ENCODE data around the gene ATP8A2.

Gene ATP8A2

DNA sequence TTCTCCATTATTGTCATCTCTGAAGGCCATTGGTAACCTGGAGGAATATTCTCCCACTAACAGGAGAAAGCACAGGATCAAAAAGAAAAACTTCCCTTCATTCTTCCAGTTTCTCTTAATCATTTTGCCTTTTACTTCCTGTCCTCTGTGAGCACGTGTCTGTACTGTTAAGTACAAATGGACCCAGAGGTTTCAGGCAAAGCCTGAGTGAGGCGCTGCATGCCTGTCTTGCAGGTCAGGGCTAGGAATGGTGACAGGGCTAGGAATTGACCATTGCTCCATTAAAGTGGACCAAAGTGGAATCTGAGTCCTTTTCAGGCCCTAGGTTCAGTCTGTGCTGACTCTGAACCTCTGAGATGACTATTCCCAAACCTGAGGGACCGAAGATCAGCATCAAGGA lies 353.3 kb downstream of the ATP8A2 start:
- Histone ChIP-seq H2AFZ (ENCODE audit: low read length, unreplicated experiment) (no peak overlapping the region), H3K27me3 (ENCODE audit: insufficient read depth, low read length) (no peaks in the 10 kb centered on the region), H3K4me3 (ENCODE audit: low read depth, low read length) (no peak overlapping the region), H3K4me1 (ENCODE audit: control insufficient read depth, insufficient read depth, low read length, unreplicated experiment) (no peaks in the 10 kb centered on the region), H3K36me3 (ENCODE audit: insufficient read depth, low read length) (no peaks in the 10 kb centered on the region), H3K27ac (ENCODE audit: low read depth, low read length) (no peak overlapping the region), H3K79me2 (ENCODE audit: control insufficient read depth, insufficient read depth, low read length, unreplicated experiment) (no peaks in the 10 kb centered on the region)

DNA sequence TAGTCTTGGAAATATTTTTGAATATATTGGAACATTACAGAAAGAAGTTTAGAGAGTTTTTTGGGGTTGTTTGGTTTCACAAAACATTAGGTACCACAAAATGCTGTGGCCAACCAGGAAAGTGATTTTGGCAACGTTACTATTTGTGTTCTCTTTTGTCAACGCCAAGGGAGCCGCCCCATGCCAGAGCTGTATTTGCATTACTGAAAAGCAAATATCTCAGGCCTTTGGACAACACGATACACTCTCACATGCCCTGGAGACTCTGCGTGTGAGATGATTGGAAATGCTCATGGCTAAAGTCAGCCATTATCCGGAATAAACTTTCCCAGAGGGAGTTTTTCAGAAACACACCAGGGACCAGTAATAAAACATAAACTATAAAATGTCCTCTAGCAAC lies 355.5 kb downstream of the ATP8A2 start:
- Histone ChIP-seq H3K27ac (ENCODE audit: low read depth, low read length) (no peak overlapping the region), H3K79me2 (ENCODE audit: control insufficient read depth, insufficient read depth, low read length, unreplicated experiment) (no peaks in the 10 kb centered on the region), H3K4me1 (ENCODE audit: control insufficient read depth, insufficient read depth, low read length, unreplicated experiment) (no peaks in the 10 kb centered on the region), H3K27me3 (ENCODE audit: insufficient read depth, low read length) (no peaks in the 10 kb centered on the region), H3K4me3 (ENCODE audit: low read depth, low read length) (no peak overlapping the region), H3K36me3 (ENCODE audit: insufficient read depth, low read length) (no peaks in the 10 kb centered on the region), H2AFZ (ENCODE audit: low read length, unreplicated experiment) (no peak overlapping the region)

DNA sequence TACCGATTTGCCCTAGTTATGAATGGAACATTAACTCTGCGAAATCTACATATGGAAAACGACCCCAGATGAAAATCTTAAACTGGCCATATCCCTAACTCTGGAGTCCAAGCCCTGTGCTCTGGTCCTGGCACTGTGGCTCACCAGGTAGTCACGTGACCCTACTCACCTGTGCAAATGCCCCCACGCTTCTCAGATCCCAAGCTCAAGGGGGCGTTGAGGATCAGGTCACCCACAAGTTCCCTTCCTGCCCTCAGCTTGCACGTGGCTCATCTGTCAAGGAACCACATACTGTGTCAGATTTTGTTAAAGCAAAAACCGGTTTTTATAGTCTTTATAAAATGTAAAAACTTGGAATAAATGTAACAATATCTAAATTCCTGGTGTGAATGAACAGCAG lies 356.0 kb downstream of the ATP8A2 start:
- H3K79me2 ChIP-seq (ENCODE audit: control insufficient read depth, insufficient read depth, low read length, unreplicated experiment), result no peaks in the 10 kb centered on the region
- H3K4me1 ChIP-seq (ENCODE audit: control insufficient read depth, insufficient read depth, low read length, unreplicated experiment), result no peaks in the 10 kb centered on the region
- H3K27ac ChIP-seq (ENCODE audit: low read depth, low read length), result no peak overlapping the region
- H2AFZ ChIP-seq (ENCODE audit: low read length, unreplicated experiment), result no peak overlapping the region
- no peaks in the 10 kb centered on the region for H3K27me3 ChIP-seq (ENCODE audit: insufficient read depth, low read length)
- H3K36me3 ChIP-seq (ENCODE audit: insufficient read depth, low read length), result no peaks in the 10 kb centered on the region
- H3K4me3 ChIP-seq (ENCODE audit: low read depth, low read length), result no peak overlapping the region

DNA sequence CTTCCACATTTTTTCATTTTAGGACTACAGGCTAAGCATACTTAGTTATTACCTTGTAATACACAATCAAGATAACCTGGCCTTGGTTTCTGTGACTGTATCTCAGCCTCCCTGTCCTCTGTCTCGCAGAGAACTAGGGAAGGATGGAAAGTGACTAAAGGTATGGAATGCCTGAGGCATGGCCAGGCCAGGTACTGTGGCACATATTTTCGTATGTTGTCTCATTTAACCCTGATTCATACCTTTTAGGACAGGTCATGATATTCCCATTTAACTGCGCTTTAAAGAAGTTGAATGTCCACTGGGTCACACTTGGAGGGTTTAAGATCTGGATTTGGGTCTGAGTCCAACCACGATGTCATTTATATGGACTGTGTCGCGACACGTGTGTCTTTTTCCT lies 357.4 kb downstream of the ATP8A2 start:
- H3K27me3 ChIP-seq (ENCODE audit: insufficient read depth, low read length), result no peaks in the 10 kb centered on the region
- H2AFZ ChIP-seq (ENCODE audit: low read length, unreplicated experiment), result no peak overlapping the region
- H3K27ac ChIP-seq (ENCODE audit: low read depth, low read length), result no peak overlapping the region
- H3K4me1 ChIP-seq (ENCODE audit: control insufficient read depth, insufficient read depth, low read length, unreplicated experiment), result no peaks in the 10 kb centered on the region
- no peak overlapping the region for H3K4me3 ChIP-seq (ENCODE audit: low read depth, low read length)
- no peaks in the 10 kb centered on the region for H3K79me2 ChIP-seq (ENCODE audit: control insufficient read depth, insufficient read depth, low read length, unreplicated experiment)
- no peaks in the 10 kb centered on the region for H3K36me3 ChIP-seq (ENCODE audit: insufficient read depth, low read length)

DNA sequence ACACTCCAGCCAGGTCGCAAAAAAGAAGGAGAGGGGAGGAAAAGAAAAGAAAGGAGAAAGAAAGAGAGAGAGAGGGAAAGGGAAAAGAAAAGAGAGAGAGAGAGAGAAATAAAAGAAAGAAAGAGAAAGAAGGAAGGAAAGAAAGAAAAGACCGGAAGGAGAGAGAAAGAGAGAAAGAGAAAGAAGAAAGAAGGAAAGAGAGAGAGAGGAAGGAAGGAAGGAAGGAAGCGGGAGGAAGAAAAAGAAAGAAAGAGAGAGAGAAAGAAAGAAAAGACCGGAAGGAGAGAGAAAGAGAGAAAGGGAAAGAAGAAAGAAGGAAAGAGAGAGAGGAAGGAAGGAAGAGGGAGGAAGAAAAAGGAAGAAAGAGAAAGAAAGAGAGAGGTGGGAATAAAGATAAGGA lies 359.3 kb downstream of the ATP8A2 start:
- H2AFZ ChIP-seq (ENCODE audit: low read length, unreplicated experiment), result no peak overlapping the region
- no peaks in the 10 kb centered on the region for H3K27me3 ChIP-seq (ENCODE audit: insufficient read depth, low read length)
- no peaks in the 10 kb centered on the region for H3K4me1 ChIP-seq (ENCODE audit: control insufficient read depth, insufficient read depth, low read length, unreplicated experiment)
- H3K36me3 ChIP-seq (ENCODE audit: insufficient read depth, low read length), result no peaks in the 10 kb centered on the region
- H3K4me3 ChIP-seq (ENCODE audit: low read depth, low read length), result no peak overlapping the region
- no peak overlapping the region for H3K27ac ChIP-seq (ENCODE audit: low read depth, low read length)
- no peaks in the 10 kb centered on the region for H3K79me2 ChIP-seq (ENCODE audit: control insufficient read depth, insufficient read depth, low read length, unreplicated experiment)

DNA sequence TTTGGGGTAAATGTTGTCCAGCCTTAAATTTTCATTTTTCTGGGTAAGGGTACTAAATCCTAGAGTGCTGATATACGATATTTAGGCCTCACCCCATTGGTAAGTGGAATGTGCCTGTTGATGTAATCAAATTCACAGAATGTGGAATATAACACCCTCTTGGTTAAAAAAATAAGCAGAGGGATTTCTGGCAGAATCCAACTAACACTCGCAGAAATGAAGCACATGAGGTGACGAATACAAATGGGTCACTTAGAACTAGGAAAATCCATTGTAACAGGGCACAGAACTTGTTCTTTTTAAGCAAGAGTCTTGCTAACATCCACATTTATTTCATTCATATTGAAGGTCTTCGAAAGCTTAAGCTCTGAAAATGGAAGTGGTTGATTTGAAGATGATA lies 359.8 kb downstream of the ATP8A2 start:
- no peaks in the 10 kb centered on the region for H3K36me3 ChIP-seq (ENCODE audit: insufficient read depth, low read length)

DNA sequence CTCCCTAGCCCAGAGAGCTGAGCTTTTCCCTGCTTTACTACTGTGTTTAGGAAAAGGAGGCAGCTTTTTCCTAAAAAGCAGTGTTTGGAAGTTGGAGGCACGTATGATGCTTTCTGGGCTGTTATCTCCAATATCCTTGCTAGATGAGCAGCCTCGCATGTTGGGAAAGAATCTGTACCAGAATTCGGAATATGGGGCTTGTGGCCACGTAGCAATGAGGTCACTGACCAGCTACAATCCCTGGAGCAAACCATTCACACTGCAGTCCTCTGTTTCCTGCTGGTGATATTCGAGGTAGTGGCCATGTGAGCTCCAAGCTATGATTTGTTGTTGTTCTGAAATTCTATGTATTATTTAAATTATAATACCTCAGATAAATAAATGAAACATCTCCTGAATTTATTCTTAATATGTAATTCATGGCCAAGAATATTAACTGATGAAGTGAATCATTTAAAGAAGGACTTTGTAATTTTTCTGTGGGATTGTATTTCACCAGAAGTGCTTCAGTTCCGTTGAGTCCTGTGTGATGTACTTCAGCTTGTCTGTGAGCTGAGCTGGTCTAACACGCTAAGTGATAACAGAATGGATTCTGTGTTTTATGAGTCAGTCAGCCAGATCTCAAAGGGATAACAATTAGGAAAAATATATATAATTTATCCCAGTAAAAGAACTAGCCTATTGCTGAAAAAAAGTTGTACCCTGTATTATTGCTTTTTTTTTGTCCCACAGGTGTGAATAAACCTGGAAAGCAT lies 360.5 kb downstream of the ATP8A2 start:
- Histone ChIP-seq H3K27ac (ENCODE audit: low read depth, low read length) (no peak overlapping the region), H3K4me1 (ENCODE audit: control insufficient read depth, insufficient read depth, low read length, unreplicated experiment) (no peaks in the 10 kb centered on the region), H3K79me2 (ENCODE audit: control insufficient read depth, insufficient read depth, low read length, unreplicated experiment) (no peaks in the 10 kb centered on the region), H3K36me3 (ENCODE audit: insufficient read depth, low read length) (no peaks in the 10 kb centered on the region), H2AFZ (ENCODE audit: low read length, unreplicated experiment) (no peak overlapping the region), H3K27me3 (ENCODE audit: insufficient read depth, low read length) (no peaks in the 10 kb centered on the region), H3K4me3 (ENCODE audit: low read depth, low read length) (no peak overlapping the region)

More for the DNA sequence above, 359.8 kb downstream of the ATP8A2 start:
- no peak overlapping the region for H3K27ac ChIP-seq (ENCODE audit: low read depth, low read length)
- no peak overlapping the region for H3K4me3 ChIP-seq (ENCODE audit: low read depth, low read length)
- no peaks in the 10 kb centered on the region for H3K79me2 ChIP-seq (ENCODE audit: control insufficient read depth, insufficient read depth, low read length, unreplicated experiment)
- H3K4me1 ChIP-seq (ENCODE audit: control insufficient read depth, insufficient read depth, low read length, unreplicated experiment), result no peaks in the 10 kb centered on the region
- H3K27me3 ChIP-seq (ENCODE audit: insufficient read depth, low read length), result no peaks in the 10 kb centered on the region
- no peak overlapping the region for H2AFZ ChIP-seq (ENCODE audit: low read length, unreplicated experiment)

DNA sequence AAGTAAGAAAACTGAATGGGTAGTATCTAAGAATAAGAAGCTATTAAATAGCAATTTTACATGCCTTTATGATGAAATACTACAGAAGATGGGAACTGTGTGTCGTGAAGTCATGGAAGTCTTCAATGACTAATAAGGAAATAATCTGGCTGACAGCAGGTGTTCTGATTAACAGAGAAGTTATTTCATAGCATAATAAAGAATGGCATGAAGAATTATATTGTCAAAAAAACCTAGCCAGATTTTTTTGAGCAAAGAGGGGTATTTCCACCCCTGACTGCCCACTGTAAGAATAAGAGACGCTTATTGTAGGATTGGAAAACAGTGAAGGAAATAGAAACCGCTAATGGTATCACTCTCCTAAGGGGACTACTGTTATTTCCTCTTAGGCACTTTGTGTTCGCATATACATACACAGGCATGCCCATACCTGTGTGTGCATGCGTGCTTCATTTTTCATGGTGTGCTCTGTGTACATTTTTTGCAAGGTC lies 361.3 kb downstream of the ATP8A2 start:
- no peaks in the 10 kb centered on the region for H3K79me2 ChIP-seq (ENCODE audit: control insufficient read depth, insufficient read depth, low read length, unreplicated experiment)
- H3K27me3 ChIP-seq (ENCODE audit: insufficient read depth, low read length), result no peaks in the 10 kb centered on the region
- H3K27ac ChIP-seq (ENCODE audit: low read depth, low read length), result no peak overlapping the region
- no peak overlapping the region for H3K4me3 ChIP-seq (ENCODE audit: low read depth, low read length)
- H3K4me1 ChIP-seq (ENCODE audit: control insufficient read depth, insufficient read depth, low read length, unreplicated experiment), result no peaks in the 10 kb centered on the region
- no peaks in the 10 kb centered on the region for H3K36me3 ChIP-seq (ENCODE audit: insufficient read depth, low read length)
- no peak overlapping the region for H2AFZ ChIP-seq (ENCODE audit: low read length, unreplicated experiment)

DNA sequence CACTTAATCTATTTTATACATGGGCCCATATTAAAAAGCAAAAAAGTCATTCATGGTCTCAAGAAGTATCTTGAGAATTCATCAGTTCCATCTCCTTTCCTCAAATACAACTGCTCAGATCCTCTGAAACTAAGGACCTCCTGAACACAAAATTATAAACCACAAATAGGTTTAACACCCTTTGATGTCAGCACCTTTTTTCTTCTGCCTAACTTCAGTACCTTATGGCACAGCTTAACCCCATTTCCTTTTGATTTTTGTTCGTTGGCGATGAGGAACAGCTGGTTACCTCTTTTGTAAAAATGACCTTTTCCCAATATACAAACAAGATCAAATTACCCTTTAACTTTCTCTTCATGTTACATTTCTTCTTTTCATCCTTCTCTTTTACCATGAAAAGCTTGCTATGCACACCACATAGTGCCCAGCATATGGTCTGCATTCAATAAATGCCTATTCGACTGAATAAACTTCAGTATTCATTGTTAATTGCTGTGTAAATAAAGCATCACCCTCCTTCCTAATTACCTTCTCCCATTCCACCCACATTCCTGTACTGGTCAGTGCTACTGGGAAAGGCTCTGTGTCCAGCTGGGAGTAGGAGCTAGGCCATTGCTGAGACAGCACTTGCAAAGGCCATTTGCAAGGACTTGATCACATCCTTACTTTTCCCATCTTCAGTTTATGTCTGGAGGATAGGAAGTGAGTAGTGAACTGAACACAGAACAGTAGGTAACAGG lies 362.1 kb downstream of the ATP8A2 start:
- Histone ChIP-seq H2AFZ (ENCODE audit: low read length, unreplicated experiment) (no peak overlapping the region), H3K36me3 (ENCODE audit: insufficient read depth, low read length) (no peaks in the 10 kb centered on the region), H3K79me2 (ENCODE audit: control insufficient read depth, insufficient read depth, low read length, unreplicated experiment) (no peaks in the 10 kb centered on the region), H3K27me3 (ENCODE audit: insufficient read depth, low read length) (no peaks in the 10 kb centered on the region), H3K4me3 (ENCODE audit: low read depth, low read length) (no peak overlapping the region), H3K27ac (ENCODE audit: low read depth, low read length) (no peak overlapping the region), H3K4me1 (ENCODE audit: control insufficient read depth, insufficient read depth, low read length, unreplicated experiment) (no peaks in the 10 kb centered on the region)

DNA sequence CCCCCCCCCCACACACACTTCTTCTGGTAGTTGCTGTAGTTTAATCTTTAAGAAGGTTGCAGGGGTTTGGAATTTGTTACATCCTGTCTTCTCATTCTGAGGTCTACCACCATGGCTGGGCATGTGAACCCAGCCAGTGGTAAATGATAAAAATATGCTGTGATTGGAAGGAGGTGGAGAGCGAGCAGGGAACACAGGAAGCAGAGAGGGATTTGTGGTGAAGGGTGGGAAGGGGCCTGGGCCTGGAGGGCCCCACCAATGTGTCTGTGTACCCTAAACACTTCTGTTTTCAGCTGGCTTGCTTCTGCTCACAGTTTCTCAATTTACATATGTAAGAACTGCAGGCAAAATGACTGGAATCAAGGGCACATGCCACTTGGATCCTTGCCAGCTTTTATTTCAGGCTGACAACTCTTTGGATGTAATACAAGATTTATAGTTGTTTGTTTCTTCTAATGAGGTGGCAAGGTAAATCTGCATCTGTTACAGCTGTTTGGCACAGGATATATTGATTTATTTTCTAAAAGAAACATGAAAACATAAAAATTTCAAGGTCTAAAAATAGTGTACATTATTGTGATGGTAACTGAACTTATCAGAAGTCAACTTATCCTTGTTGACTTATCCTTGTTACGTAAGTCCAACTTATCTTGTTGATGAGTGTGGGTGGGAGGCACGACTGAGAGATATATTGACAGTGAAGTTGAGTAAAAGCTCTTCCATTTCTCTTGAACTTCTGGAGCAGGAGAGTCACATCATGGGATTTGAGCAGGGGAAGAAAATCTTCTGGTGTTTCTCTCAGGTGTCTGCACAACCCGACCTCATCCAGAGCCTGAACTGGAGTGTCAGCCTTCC lies 366.8 kb downstream of the ATP8A2 start:
- Histone ChIP-seq H3K36me3 (ENCODE audit: insufficient read depth, low read length) (no peaks in the 10 kb centered on the region), H3K4me3 (ENCODE audit: low read depth, low read length) (no peak overlapping the region), H3K27ac (ENCODE audit: low read depth, low read length) (no peak overlapping the region)

More for the DNA sequence above, 366.8 kb downstream of the ATP8A2 start:
- Histone ChIP-seq H2AFZ (ENCODE audit: low read length, unreplicated experiment) (no peak overlapping the region), H3K27me3 (ENCODE audit: insufficient read depth, low read length) (no peaks in the 10 kb centered on the region), H3K4me1 (ENCODE audit: control insufficient read depth, insufficient read depth, low read length, unreplicated experiment) (no peaks in the 10 kb centered on the region), H3K79me2 (ENCODE audit: control insufficient read depth, insufficient read depth, low read length, unreplicated experiment) (no peaks in the 10 kb centered on the region)

Data from ACC112 (cell line).